IMR-90 (cell line): ENCODE data around the gene DDC. TPM values are rescaled to one million over a fixed set of nuclear protein-coding genes. Genes with fewer than 3 reads are reported as not detected.

Experiments used
- ATAC-seq: fragments of 200-7000 bp; cut with Tn5 transposase; 2 replicates; pipeline ENCODE4 v1.9.1; 2020; ENCODE audit warnings: low read depth, mild to moderate bottlenecking, moderate library complexity
- BruUV-seq: library from RNA; stranded (reverse); fragments of 400-500 nt; replicated peaks from 2 replicates; lab custom pipeline; 2021; lab: Mats Ljungman, UMichigan
- CTCF ChIA-PET: fragments of 300-600 bp; formaldehyde crosslinking; extraction: SDS; loops from one replicate; lab custom pipeline; 2021; ENCODE audit warnings: antibody characterized with exemption; lab: Yijun Ruan, JAX
- POLR2A ChIA-PET: fragments of 300-600 bp; sonication (Branson Sonifier 250); formaldehyde crosslinking; loops from one replicate; lab custom pipeline; 2022; ENCODE audit warnings: antibody characterized with exemption; ENCODE audit not compliant: unreplicated experiment; lab: Charles Lee
- DNase-seq: peaks from one replicate; pipeline ENCODE4 v3.0.0; 2013
- H2AFZ ChIP-seq: replicated peaks from 2 replicates; pipeline ENCODE3; 2013; ENCODE audit warnings: low read length, mild to moderate bottlenecking; ENCODE audit not compliant: poor library complexity
- H2AK5ac ChIP-seq: 2 replicates; pipeline ENCODE4 v1.6.1; 2013; ENCODE audit warnings: low read depth, low read length, inconsistent platforms
- H2AK9ac ChIP-seq: replicated peaks from 2 replicates; pipeline ENCODE3; 2013; ENCODE audit warnings: mild to moderate bottlenecking, low read depth, low read length, moderate library complexity; ENCODE audit not compliant: poor library complexity
- H2BK120ac ChIP-seq: 2 replicates; pipeline ENCODE4 v1.6.1; 2013; ENCODE audit warnings: low read depth, low read length, inconsistent platforms
- H2BK15ac ChIP-seq: 3 replicates; pipeline ENCODE4 v1.6.1; 2013; ENCODE audit warnings: low read depth, low read length, inconsistent platforms
- H2BK20ac ChIP-seq: 2 replicates; pipeline ENCODE4 v1.6.1; 2013; ENCODE audit warnings: low read depth, mild to moderate bottlenecking, inconsistent platforms, low read length, moderate library complexity
- H2BK5ac ChIP-seq: 2 replicates; pipeline ENCODE4 v1.6.1; 2013; ENCODE audit warnings: mild to moderate bottlenecking, low read depth, low read length, inconsistent platforms; ENCODE audit not compliant: poor library complexity, severe bottlenecking
- H3K14ac ChIP-seq: replicated peaks from 2 replicates; pipeline ENCODE4 v1.6.1; 2013; ENCODE audit warnings: low read depth, low read length, inconsistent platforms
- H3K18ac ChIP-seq: 2 replicates; pipeline ENCODE4 v1.6.1; 2013; ENCODE audit warnings: low read depth, low read length, control low read depth
- H3K23ac ChIP-seq: 2 replicates; pipeline ENCODE4 v1.6.1; 2013; ENCODE audit warnings: low read depth, low read length, inconsistent platforms
- H3K27ac ChIP-seq: 2 replicates; pipeline ENCODE4 v1.5.1; 2013; ENCODE audit warnings: mild to moderate bottlenecking, control low read depth, low read length; ENCODE audit not compliant: insufficient read depth
- H3K27me3 ChIP-seq: 2 replicates; pipeline ENCODE4 v1.6.1; 2013; ENCODE audit warnings: low read length; ENCODE audit not compliant: control insufficient read depth, insufficient read depth
- H3K36me3 ChIP-seq: 2 replicates; pipeline ENCODE4 v1.6.1; 2013; ENCODE audit warnings: low read length, mixed read lengths; ENCODE audit not compliant: control insufficient read depth, insufficient read depth
- H3K4ac ChIP-seq: 2 replicates; pipeline ENCODE4 v1.6.1; 2013; ENCODE audit warnings: low read depth, low read length, inconsistent platforms
- H3K4me1 ChIP-seq: 2 replicates; pipeline ENCODE4 v1.6.1; 2013; ENCODE audit warnings: low read length, mixed read lengths; ENCODE audit not compliant: control insufficient read depth, insufficient read depth
- H3K4me2 ChIP-seq: 2 replicates; pipeline ENCODE4 v1.6.1; 2013; ENCODE audit warnings: low read depth, mild to moderate bottlenecking, control low read depth, low read length, moderate library complexity
- H3K4me3 ChIP-seq: 2 replicates; pipeline ENCODE4 v1.5.1; 2013; ENCODE audit warnings: low read depth, mild to moderate bottlenecking, control low read depth, low read length, moderate library complexity; ENCODE audit not compliant: insufficient read depth
- H3K56ac ChIP-seq: 2 replicates; pipeline ENCODE4 v1.6.1; 2013; ENCODE audit warnings: low read length, inconsistent platforms; ENCODE audit not compliant: insufficient read depth; ENCODE audit errors: extremely low read depth
- H3K79me1 ChIP-seq, 2 experiments: 2 replicates each; pipeline ENCODE4 v1.6.1; 2013; ENCODE audit warnings: low read length in 2 of 2, inconsistent platforms in 1 of 2, low read depth in 1 of 2
- H3K9ac ChIP-seq: 2 replicates; pipeline ENCODE4 v1.6.1; 2013; ENCODE audit warnings: low read depth, low read length, control low read depth
- H3K9me1 ChIP-seq: 2 replicates; pipeline ENCODE4 v1.6.1; 2013; ENCODE audit warnings: low read length, inconsistent platforms; ENCODE audit not compliant: insufficient read depth
- H3K9me3 ChIP-seq: 2 replicates; pipeline ENCODE4 v1.6.1; 2013; ENCODE audit warnings: low read length; ENCODE audit not compliant: control insufficient read depth, insufficient read depth
- H4K20me1 ChIP-seq: 2 replicates; pipeline ENCODE4 v1.6.1; 2013; ENCODE audit warnings: low read length, inconsistent platforms; ENCODE audit not compliant: insufficient read depth
- H4K5ac ChIP-seq: 2 replicates; pipeline ENCODE4 v1.6.1; 2013; ENCODE audit warnings: mild to moderate bottlenecking, low read depth, low read length, control low read depth
- H4K8ac ChIP-seq, 2 experiments: 2 replicates each; pipeline ENCODE4 v1.6.1; 2013; ENCODE audit warnings: low read depth in 2 of 2, low read length in 2 of 2, control low read depth in 1 of 2, inconsistent platforms in 1 of 2
- H4K91ac ChIP-seq: 2 replicates; pipeline ENCODE4 v1.6.1; 2013; ENCODE audit warnings: low read depth, low read length, inconsistent platforms; ENCODE audit not compliant: insufficient read depth
- BHLHE40 ChIP-seq: fragments of 150-350 bp; IDR thresholded peaks from 2 replicates; pipeline ENCODE4 v1.6.1; 2016; ENCODE audit warnings: mild to moderate bottlenecking, low read depth, low read length
- CEBPB ChIP-seq: IDR thresholded peaks from 2 replicates; pipeline ENCODE4 v1.6.1; 2012; ENCODE audit warnings: low read depth, low read length, improper control_type of control experiment
- RCOR1 ChIP-seq: IDR thresholded peaks from 2 replicates; pipeline ENCODE4 v1.6.1; 2012; ENCODE audit warnings: mild to moderate bottlenecking, low read length, improper control_type of control experiment; ENCODE audit not compliant: insufficient replicate concordance
- WGBS, 2 experiments: methylation state at CpG; one replicate each; pipeline versions ENCODE4 v1.1.5 to v1.1.7; 2013; ENCODE audit warnings: missing lambda C conversion rate in 2 of 2; ENCODE audit not compliant: insufficient read length in 1 of 2; ENCODE audit errors: extremely low coverage in 2 of 2; 5-methylcytosine and 5-hydroxymethylcytosine counted together
- dilution Hi-C: fragments of 300-500 bp; cut with HindIII; formaldehyde crosslinking; loops from one replicate; pipeline ENCODE4 v1.14.3; 2018; ENCODE audit warnings: low sequenced_read_pairs; ENCODE audit not compliant: unreplicated experiment
- in situ Hi-C: fragments of 300-500 bp; cut with MboI; formaldehyde crosslinking; loops from 3 replicates; pipeline ENCODE4 v1.14.3; 2019; ENCODE audit warnings: low sequenced_read_pairs, inconsistent platforms, mixed read lengths
- intact Hi-C: fragments of 100-400 bp; cut with micrococcal nuclease; formaldehyde crosslinking; loops from 2 replicates; pipeline ENCODE4 v1.10.0; 2022
- polyA plus RNA-seq, 3 experiments: library from polyadenylated mRNA; depleted of rRNA; stranded (reverse); fragments of >200 nt; gene quantifications; 2 replicates each; pipeline ENCODE4 v1.2.3, GENCODE V29; 2012; ENCODE audit warnings: low replicate concordance in 1 of 3
- total RNA-seq: library from RNA; depleted of rRNA; stranded (reverse); fragments of >200 nt; gene quantifications from 2 replicates; pipeline ENCODE4 v1.2.3, GENCODE V29; 2012

DDC gene
- total and polyA plus RNA-seq, 2 of the 4 experiments (the other 2 are of a cell fraction) = not detected

DNA sequence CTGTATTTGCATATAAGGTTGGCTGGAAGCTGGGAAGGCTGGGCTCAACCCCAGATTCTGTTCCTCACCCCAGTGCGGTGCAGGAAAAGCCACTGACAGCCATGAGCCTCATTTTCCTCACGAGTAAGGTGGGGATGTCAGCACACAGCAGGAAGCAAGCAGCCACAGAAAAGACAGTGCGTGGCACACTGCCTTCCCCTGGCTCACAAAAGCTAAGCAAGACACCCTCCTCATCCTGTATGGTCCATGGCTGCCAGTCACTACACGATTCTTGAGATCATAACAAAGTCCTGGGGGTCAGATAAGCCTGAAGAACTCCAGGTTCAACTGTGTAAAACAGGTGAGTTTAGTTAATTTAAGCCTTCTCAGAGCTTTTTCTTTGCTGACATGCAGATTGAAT lies 28.9 kb upstream of the DDC start:
- Histone ChIP-seq H3K9me1 (peaks cover 2% of the 10 kb centered on the region; the same call in 1 of the 2 replicates), H2AK9ac (no peak overlapping the region), H2BK15ac (no peak overlapping the region), H3K4me1 (no peaks in the 10 kb centered on the region), H2BK20ac (no peak overlapping the region), H3K4me3 (no peak overlapping the region), H4K91ac (no peak overlapping the region), H3K9me3 (no peaks in the 10 kb centered on the region), H3K79me1 (no peaks in the 10 kb centered on the region), H3K27ac (no peak overlapping the region), H3K14ac (no peak overlapping the region), H4K8ac (no peak overlapping the region), H3K56ac (no peak overlapping the region), H2BK5ac (no peak overlapping the region), H3K18ac (no peak overlapping the region), H2AK5ac (no peak overlapping the region), H3K36me3 (peaks cover 28% of the 10 kb centered on the region), H4K5ac (no peak overlapping the region), H3K9ac (no peak overlapping the region), H3K4ac (no peak overlapping the region), H3K23ac (no peak overlapping the region), H3K4me2 (no peak overlapping the region), H2AFZ (no peak overlapping the region), H3K27me3 (no peaks in the 10 kb centered on the region), H2BK120ac (no peak overlapping the region), H4K20me1 (no peaks in the 10 kb centered on the region; the same call in none of the 2 replicates)
- BruUV-seq = no TSS peak
- DNase-seq = no peak
- CTCF ChIA-PET = no interaction called here
- in situ Hi-C loops = no loop called here
- POLR2A ChIA-PET = no interaction called here
- intact Hi-C loops = no loop called here
- ATAC-seq = no peak
- dilution Hi-C loops = no loop called here
- TF ChIP-seq RCOR1 (no peak), CEBPB (no peak), BHLHE40 (no peak)
- no CpG with 5 or more reads among the region's 4 CpGs for WGBS, 2 experiments
